HFF-Myc (cell line): Measurements from ENCODE around the gene MLX.

Source experiments
- DNase-seq: peaks from one replicate; pipeline ENCODE4 v3.0.0-alpha.2; 2011; ENCODE audit warnings: low read depth; ENCODE audit errors: extremely low read depth
- H3K4me3 ChIP-seq: replicated peaks from 2 replicates; pipeline ENCODE4 v1.5.1; 2011; ENCODE audit warnings: low read depth, mild to moderate bottlenecking, control low read depth, low read length
- CTCF ChIP-seq: IDR thresholded peaks from 2 replicates; pipeline ENCODE4 v1.5.1; 2012; ENCODE audit warnings: mild to moderate bottlenecking, low read depth, low read length, control low read depth; ENCODE audit errors: missing control alignments

MLX gene

GRCh38 chr17:42563543-42563942 lies 3.4 kb upstream of the MLX start:
- TF ChIP-seq CTCF = no peak
- no peak for DNase-seq
- H3K4me3 ChIP-seq = peak overlapping the region; percentile 99

GRCh38 chr17:42563950-42564349 lies 3.0 kb upstream of the MLX start:
- H3K4me3 ChIP-seq = peak overlapping the region; percentile 99
- no peak for DNase-seq
- no peak for TF ChIP-seq CTCF

DNA sequence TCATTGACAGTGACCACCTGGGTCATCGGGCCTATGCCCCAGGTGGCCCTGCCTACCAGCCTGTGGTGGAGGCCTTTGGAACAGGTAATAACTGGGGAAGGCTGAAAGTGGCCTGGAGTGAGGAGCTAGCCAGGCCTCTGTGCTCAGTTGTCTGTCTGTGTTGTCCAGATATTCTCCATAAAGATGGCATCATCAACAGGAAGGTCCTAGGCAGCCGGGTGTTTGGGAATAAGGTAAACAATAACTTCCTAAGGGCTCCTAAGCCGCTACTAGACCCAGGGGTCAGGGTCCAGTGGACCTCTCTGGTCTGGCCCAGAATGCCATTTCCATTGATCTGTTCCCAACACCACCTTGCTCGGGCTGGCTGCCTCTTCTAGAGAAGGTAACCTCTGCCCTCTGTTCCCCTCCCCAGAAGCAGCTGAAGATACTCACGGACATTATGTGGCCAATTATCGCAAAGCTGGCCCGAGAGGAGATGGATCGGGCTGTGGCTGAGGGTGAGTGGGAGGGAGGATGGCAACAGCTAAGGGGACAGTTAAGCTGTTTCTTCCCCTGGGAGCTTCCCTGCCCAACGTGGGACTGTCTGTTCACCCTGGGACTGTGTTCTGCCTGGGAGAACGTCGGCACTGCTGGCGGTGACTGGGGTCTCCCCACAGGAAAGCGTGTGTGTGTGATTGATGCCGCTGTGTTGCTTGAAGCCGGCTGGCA lies 1.9 kb upstream of the MLX start:
- no peak for DNase-seq
- no peak overlapping the region for H3K4me3 ChIP-seq
- no peak for TF ChIP-seq CTCF

- DNase-seq = no peak
- H3K4me3 ChIP-seq = no peak overlapping the region
- TF ChIP-seq CTCF = no peak
These were observed 1.2 kb upstream of the MLX start for GRCh38 chr17:42565523-42566214.

DNA sequence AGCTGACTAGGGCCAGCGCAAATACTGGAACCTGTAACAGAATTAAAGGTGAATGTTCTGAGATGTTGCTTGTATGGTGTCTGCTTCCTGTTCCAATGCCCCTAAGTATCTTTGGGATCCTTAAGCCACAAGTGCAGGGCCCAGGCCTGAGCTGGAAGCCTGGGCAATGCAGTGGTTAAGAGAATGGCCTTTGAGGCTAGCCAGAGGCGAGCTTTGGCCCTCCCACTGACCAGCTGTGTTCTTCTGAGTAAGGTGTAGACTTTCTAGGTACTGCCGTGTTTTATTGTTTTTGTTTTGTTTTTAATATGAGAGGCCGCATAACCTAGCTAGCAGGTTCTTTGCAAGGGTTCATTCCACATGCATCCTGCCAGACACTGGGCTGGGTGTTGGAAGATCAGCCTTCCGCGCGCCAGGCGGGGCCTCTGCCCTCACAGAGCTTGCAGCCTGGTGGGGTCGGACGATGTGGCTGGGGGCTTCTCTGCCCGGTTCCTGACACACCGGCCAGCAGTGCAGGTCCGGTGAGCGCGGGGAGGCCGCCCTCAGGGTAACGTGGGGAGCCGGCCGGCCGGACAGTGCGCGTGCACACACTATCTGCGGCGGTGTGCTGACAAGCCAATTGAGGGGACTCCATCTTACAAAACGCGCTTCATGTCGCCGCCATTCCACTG lies 551 bp upstream of the MLX start:
- TF ChIP-seq CTCF = no peak
- peak overlapping the region; percentile 80 for H3K4me3 ChIP-seq
- DNase-seq = no peak

GRCh38 chr17:42568341-42569111 lies 1.6 kb downstream of the MLX start:
- no peak for TF ChIP-seq CTCF
- DNase-seq = no peak
- peak overlapping the region; percentile 80; the same call in 1 of the 2 replicates for H3K4me3 ChIP-seq
